Retina (tissue), 1 donor: ENCODE results near the gene PDZRN4.
"Not testable (repeated sequence)": the region's sequence is repeated elsewhere in the genome, so short reads cannot be mapped to it uniquely, and the experiment has no call there.

Source experiments
- DNase-seq: peaks from one replicate; pipeline ENCODE4 v3.0.0-alpha.2; 2016

PDZRN4 gene

GRCh38 chr12:41188058-41188840 lies at the start of gene PDZRN4:
Gene PDZRN4, plus strand, starts transcription at chr12:41188320.
- DNase-seq: peak; percentile 74

- no peak for DNase-seq
These were observed 48.0 kb upstream of the PDZRN4 start for GRCh38 chr12:41140117-41140516.

- DNase-seq: no peak
These were observed 47.0 kb upstream of the PDZRN4 start for GRCh38 chr12:41141104-41141503.

GRCh38 chr12:41142376-41142775 lies 45.7 kb upstream of the PDZRN4 start:
- no peak for DNase-seq

DNA sequence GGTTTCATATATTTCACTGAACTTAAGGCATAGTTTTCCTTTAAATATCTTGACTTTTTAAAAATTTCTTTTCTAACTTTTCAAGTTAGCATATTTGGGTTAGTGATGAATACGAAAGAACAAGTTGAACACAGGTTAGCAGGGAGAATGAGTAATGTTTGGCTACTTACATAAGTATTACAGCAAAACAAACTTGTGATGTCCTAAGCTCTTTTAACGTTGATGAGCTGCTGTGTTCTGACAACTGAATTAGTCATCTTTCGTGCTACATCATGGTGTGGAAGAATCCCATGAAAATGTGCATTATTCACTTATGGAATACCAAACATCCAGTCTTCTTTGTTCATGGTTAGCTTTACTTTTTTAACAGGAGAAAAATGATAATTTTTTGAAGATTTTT lies 36.3 kb upstream of the PDZRN4 start:
- DNase-seq: no peak

GRCh38 chr12:41162461-41162860 lies 25.7 kb upstream of the PDZRN4 start:
- no peak for DNase-seq

- no peak for DNase-seq
These were observed 20.4 kb upstream of the PDZRN4 start for GRCh38 chr12:41167701-41168100.

- no peak for DNase-seq
These were observed 13.5 kb upstream of the PDZRN4 start for GRCh38 chr12:41174602-41175001.

- not testable (repeated sequence) for DNase-seq
These were observed 8.6 kb upstream of the PDZRN4 start for GRCh38 chr12:41179507-41179906.

GRCh38 chr12:41184864-41185263 lies 3.3 kb upstream of the PDZRN4 start:
- DNase-seq: no peak

DNA sequence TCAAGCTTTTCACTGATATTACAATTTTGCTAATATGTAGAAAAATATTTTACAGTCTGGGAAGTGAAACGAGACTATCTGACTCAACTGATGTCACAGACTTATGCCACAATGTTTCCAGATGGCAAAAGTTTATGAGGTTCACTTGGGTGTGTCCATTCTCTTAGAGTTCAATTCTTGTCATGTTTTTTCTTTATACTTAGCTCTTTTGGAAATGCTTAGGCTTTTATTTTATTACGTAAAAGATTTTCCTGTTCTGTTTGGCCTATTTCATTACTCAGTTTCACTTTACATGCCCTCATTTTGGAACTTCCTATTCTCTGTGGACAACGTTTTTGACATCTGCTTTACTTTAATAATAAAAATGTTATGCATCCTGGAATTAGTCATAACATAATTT lies 2.1 kb upstream of the PDZRN4 start:
- DNase-seq: no peak

GRCh38 chr12:41188841-41189394 lies 798 bp downstream of the PDZRN4 start:
- peak; percentile 31 for DNase-seq

DNA sequence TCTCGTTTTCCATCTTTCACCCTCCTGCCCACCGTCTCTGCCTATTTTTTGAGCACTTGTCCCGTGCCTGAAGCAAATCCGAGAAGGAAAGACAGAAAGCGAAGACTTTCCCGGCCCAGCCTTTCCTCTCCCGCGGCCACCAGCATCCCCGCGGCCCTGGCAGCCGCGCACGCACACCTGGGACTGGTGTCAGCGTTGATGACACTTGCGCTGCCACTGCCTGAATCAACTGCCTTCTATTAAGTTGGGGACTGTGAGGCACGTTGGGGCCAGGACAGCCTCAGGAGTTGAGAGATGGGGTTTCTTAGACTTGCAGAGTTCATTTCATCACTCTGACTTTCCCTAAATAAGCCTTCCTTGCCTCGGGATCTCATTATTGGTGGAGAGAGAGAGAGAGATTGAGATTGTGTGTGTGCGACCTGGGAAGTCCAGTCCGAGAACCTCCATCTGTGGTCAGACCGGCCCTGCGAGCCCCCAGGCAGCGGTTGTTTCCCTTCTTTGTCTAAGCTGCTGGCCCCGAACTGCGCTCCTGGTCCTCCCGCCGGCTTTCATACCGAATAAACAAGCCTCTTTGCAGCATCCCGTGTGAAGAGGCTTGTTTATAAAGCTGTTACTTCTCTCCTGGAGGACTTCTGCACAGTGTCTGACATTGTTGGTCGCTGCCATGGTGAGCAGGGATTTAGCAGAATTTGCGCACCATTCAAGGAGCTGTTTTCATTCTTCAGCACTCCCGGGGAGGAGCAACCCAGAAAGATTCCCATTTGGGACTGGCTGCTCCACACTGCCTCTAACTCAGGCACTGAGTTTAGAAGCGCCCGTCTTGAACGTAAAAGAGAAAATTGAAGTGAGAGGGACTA lies 1.5 kb downstream of the PDZRN4 start:
- DNase-seq: peak; percentile 65

- DNase-seq: peak; percentile 41
These were observed 2.2 kb downstream of the PDZRN4 start for GRCh38 chr12:41190338-41190737.

GRCh38 chr12:41191549-41191948 lies 3.4 kb downstream of the PDZRN4 start:
- not testable (repeated sequence) for DNase-seq

- no peak for DNase-seq
These were observed 5.2 kb downstream of the PDZRN4 start for GRCh38 chr12:41193311-41193710.

GRCh38 chr12:41202051-41202450 lies 13.9 kb downstream of the PDZRN4 start:
- DNase-seq: no peak

GRCh38 chr12:41205070-41205709 lies 17.1 kb downstream of the PDZRN4 start:
- no peak for DNase-seq

- no peak for DNase-seq
These were observed 18.2 kb downstream of the PDZRN4 start for GRCh38 chr12:41206298-41206697.

- no peak for DNase-seq
These were observed 23.3 kb downstream of the PDZRN4 start for GRCh38 chr12:41211448-41211847.

DNA sequence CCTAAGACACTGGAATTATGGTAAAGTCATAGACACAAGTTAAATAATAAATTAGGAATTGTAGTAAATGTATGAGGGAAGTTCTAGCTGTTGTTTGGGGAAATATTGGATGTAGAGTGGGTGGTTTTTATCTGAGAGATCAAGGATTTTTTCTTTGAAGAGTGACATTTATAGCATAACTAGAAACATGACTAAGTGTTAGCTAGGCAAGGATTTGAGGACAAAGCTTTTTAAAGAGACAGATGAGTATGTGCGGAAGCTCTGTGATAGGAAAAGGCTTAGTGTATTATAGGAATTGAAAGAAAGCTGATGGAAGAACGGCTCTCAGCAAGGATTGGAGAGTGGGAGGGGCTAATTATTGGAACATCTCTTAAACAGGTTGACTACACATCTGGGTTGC lies 24.5 kb downstream of the PDZRN4 start:
- DNase-seq: no peak

- no peak for DNase-seq
These were observed 25.0 kb downstream of the PDZRN4 start for GRCh38 chr12:41213107-41213506.

- DNase-seq: no peak
These were observed 25.5 kb downstream of the PDZRN4 start for GRCh38 chr12:41213648-41214047.
